ENCODE results near the gene TPCN1. TPM values are rescaled to one million over a fixed set of nuclear protein-coding genes. Genes with fewer than 3 reads are reported as not detected.

TPCN1 gene
- total RNA-seq (2021) (29.0 to 32.7 TPM (median 30.7 TPM) in 3 replicates), Bru-seq, nascent RNA (percentile 64 among the genes with signal in this experiment)
- long read RNA-seq, experiment 1, full-length matches to known transcripts: 26 of 72 reads
- long read RNA-seq, experiment 1, partial matches to known transcripts: 7 of 72 reads
- long read RNA-seq, experiment 1, other reads (novel, unspliced or antisense): 39 of 72 reads
- long read RNA-seq, experiment 2, partial matches to known transcripts: 5 of 23 reads
- long read RNA-seq, experiment 2, other reads (novel, unspliced or antisense): 18 of 23 reads
- long read RNA-seq, experiment 3, partial matches to known transcripts: 0 of 1 reads
- long read RNA-seq, experiment 3, other reads (novel, unspliced or antisense): 1 of 1 reads

DNA sequence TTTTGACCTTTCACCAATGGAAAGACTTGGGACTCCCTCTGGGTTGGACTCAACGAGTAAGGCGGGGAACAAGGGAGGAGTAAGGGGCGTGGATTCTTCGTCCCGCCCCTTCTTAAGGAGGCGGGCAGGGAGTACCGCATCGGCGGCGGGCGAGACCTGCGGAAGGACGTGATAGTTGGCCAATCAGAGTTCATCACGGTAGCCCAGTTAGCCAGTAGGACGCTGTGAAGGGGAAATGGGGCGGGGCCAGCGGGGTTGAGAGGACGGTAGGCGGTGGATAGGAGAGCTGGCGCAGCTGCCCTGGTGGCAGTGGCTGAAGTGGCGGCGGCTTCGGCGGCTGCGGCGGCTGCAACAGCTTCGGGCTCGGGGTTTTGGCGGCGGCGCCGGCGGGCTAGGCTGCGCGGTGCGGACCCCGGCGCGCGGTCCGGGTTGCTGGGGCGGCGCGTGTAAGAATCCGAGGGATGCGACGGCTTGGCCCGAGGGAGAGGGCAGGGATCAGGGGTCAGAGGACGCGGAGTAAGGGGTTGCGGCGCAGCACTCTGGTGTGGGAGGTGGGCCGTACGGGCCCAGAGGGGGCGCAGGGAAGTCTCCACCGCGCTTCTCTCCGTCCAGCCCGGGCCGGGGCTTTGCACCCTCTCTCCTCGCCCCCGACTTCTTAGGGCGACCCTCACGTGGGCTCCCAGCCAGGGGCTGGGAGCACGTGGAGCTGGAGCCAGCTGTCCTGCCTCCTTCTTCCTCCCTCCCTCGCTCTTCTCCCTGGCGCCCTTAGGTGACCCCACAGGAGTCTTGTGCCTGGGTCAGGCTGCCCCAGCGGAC lies at the start of gene TPCN1:
TPCN1 (plus strand) TSS at position 284 of the 816 bp plus-strand sequence. CDS start 5,389 bp downstream, outside the sequence.
- POLR2A ChIA-PET: interaction anchor here (0.6 to 1.9 kb wide), 6 partner anchors 9 to 114 kb away, joined by 3 to 6 read pairs (median 3); no protein-coding TSS in a partner anchor
- DNase-seq (ENCODE audit: low spot score) (peak; percentile 100), ATAC-seq (peak; percentile 93)
- Mint-ChIP-seq H3K36me3 (no peaks in the 10 kb centered on the region), H3K9me3 (no peaks in the 10 kb centered on the region), H3K27me3 (ENCODE audit: low read depth) (no peaks in the 10 kb centered on the region), H3K4me3 (peak within 1 kb of the TSS; percentile 85), H3K27ac (peak within 1 kb of the TSS; percentile 93), H3K4me1 (peaks cover 20% of the 10 kb centered on the region)
- CTCF ChIA-PET: interaction anchor here (1.1 to 1.9 kb wide), 8 partner anchors 12 to 646 kb away, joined by 3 to 16 read pairs (median 4); partner anchors contain the start of gene RASAL1
- TF ChIP-seq PRRX2 (CRISPR knock-in tag; IDR thresholded peaks at IDR 0.05): no peak
- TF ChIP-seq NR2C2 (CRISPR knock-in tag; IDR thresholded peaks at IDR 0.05): no peak
- peak; percentile 47; the same call in 1 of the 2 replicates for TF ChIP-seq ETV6 (CRISPR knock-in tag; IDR thresholded peaks at IDR 0.05)
- TF ChIP-seq TP53 (CRISPR knock-in tag; IDR thresholded peaks at IDR 0.05): no peak
- TF ChIP-seq NR3C1 (CRISPR knock-in tag; conservative IDR thresholded peaks at IDR 0.05; ENCODE audit: low read depth): no peak
- no peak for TF ChIP-seq OVOL2 (CRISPR knock-in tag; IDR thresholded peaks at IDR 0.05; ENCODE audit: borderline replicate concordance)
- no peak for TF ChIP-seq GTF2I (CRISPR knock-in tag; conservative IDR thresholded peaks at IDR 0.05)
- TF ChIP-seq, protein P1, sequence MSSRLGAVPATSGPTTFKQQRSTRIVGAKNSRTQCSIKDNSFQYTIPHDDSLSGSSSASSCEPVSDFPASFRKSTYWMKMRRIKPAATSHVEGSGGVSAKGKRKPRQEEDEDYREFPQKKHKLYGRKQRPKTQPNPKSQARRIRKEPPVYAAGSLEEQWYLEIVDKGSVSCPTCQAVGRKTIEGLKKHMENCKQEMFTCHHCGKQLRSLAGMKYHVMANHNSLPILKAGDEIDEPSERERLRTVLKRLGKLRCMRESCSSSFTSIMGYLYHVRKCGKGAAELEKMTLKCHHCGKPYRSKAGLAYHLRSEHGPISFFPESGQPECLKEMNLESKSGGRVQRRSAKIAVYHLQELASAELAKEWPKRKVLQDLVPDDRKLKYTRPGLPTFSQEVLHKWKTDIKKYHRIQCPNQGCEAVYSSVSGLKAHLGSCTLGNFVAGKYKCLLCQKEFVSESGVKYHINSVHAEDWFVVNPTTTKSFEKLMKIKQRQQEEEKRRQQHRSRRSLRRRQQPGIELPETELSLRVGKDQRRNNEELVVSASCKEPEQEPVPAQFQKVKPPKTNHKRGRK (CRISPR knock-in tag; IDR thresholded peaks at IDR 0.05; ENCODE audit: borderline replicate concordance): no peak
- TF ChIP-seq, protein P2, sequence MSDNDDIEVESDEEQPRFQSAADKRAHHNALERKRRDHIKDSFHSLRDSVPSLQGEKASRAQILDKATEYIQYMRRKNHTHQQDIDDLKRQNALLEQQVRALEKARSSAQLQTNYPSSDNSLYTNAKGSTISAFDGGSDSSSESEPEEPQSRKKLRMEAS (CRISPR knock-in tag; IDR thresholded peaks at IDR 0.05): peak; percentile 68
- TF ChIP-seq, protein P3, sequence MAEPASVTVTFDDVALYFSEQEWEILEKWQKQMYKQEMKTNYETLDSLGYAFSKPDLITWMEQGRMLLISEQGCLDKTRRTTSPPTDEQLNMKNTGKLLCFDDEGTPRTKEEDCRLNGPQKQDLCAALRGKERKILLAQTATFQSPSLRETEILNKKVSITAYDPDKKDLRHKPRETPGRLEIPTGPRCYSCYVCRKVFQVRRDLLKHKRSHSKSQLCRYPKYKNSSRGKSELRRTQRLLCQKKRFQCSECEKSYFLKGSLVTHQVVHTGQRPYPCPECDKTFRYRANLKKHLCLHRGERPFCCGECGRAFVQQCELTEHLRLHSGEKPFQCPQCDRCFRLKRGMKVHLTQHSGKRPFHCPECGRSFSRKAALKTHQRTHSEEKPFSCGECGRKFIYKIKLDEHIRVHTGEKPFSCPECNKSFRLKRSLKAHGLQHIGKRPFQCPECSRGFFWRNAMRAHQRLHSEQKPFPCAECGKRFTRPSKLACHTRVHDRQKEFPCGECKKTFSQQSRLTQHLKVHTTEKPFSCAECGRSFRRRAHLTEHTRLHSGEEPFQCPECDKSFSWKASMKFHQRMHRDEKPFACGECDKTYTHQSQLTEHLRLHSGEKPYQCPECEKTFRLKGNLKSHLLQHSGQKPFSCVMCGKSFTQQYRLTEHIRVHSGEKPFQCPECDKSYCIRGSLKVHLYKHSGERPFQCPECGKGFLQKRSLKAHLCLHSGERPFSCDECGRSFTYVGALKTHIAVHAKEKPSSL (CRISPR knock-in tag; conservative IDR thresholded peaks at IDR 0.05): no peak
- TF ChIP-seq, protein P4, sequence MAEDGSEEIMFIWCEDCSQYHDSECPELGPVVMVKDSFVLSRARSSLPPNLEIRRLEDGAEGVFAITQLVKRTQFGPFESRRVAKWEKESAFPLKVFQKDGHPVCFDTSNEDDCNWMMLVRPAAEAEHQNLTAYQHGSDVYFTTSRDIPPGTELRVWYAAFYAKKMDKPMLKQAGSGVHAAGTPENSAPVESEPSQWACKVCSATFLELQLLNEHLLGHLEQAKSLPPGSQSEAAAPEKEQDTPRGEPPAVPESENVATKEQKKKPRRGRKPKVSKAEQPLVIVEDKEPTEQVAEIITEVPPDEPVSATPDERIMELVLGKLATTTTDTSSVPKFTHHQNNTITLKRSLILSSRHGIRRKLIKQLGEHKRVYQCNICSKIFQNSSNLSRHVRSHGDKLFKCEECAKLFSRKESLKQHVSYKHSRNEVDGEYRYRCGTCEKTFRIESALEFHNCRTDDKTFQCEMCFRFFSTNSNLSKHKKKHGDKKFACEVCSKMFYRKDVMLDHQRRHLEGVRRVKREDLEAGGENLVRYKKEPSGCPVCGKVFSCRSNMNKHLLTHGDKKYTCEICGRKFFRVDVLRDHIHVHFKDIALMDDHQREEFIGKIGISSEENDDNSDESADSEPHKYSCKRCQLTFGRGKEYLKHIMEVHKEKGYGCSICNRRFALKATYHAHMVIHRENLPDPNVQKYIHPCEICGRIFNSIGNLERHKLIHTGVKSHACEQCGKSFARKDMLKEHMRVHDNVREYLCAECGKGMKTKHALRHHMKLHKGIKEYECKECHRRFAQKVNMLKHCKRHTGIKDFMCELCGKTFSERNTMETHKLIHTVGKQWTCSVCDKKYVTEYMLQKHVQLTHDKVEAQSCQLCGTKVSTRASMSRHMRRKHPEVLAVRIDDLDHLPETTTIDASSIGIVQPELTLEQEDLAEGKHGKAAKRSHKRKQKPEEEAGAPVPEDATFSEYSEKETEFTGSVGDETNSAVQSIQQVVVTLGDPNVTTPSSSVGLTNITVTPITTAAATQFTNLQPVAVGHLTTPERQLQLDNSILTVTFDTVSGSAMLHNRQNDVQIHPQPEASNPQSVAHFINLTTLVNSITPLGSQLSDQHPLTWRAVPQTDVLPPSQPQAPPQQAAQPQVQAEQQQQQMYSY (CRISPR knock-in tag; IDR thresholded peaks at IDR 0.05): no peak
- no peak for TF ChIP-seq ZNF138 (CRISPR knock-in tag; conservative IDR thresholded peaks at IDR 0.05)
- TF ChIP-seq, protein P5, sequence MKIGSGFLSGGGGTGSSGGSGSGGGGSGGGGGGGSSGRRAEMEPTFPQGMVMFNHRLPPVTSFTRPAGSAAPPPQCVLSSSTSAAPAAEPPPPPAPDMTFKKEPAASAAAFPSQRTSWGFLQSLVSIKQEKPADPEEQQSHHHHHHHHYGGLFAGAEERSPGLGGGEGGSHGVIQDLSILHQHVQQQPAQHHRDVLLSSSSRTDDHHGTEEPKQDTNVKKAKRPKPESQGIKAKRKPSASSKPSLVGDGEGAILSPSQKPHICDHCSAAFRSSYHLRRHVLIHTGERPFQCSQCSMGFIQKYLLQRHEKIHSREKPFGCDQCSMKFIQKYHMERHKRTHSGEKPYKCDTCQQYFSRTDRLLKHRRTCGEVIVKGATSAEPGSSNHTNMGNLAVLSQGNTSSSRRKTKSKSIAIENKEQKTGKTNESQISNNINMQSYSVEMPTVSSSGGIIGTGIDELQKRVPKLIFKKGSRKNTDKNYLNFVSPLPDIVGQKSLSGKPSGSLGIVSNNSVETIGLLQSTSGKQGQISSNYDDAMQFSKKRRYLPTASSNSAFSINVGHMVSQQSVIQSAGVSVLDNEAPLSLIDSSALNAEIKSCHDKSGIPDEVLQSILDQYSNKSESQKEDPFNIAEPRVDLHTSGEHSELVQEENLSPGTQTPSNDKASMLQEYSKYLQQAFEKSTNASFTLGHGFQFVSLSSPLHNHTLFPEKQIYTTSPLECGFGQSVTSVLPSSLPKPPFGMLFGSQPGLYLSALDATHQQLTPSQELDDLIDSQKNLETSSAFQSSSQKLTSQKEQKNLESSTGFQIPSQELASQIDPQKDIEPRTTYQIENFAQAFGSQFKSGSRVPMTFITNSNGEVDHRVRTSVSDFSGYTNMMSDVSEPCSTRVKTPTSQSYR (CRISPR knock-in tag; IDR thresholded peaks at IDR 0.05): no peak
- TF ChIP-seq, protein P6, sequence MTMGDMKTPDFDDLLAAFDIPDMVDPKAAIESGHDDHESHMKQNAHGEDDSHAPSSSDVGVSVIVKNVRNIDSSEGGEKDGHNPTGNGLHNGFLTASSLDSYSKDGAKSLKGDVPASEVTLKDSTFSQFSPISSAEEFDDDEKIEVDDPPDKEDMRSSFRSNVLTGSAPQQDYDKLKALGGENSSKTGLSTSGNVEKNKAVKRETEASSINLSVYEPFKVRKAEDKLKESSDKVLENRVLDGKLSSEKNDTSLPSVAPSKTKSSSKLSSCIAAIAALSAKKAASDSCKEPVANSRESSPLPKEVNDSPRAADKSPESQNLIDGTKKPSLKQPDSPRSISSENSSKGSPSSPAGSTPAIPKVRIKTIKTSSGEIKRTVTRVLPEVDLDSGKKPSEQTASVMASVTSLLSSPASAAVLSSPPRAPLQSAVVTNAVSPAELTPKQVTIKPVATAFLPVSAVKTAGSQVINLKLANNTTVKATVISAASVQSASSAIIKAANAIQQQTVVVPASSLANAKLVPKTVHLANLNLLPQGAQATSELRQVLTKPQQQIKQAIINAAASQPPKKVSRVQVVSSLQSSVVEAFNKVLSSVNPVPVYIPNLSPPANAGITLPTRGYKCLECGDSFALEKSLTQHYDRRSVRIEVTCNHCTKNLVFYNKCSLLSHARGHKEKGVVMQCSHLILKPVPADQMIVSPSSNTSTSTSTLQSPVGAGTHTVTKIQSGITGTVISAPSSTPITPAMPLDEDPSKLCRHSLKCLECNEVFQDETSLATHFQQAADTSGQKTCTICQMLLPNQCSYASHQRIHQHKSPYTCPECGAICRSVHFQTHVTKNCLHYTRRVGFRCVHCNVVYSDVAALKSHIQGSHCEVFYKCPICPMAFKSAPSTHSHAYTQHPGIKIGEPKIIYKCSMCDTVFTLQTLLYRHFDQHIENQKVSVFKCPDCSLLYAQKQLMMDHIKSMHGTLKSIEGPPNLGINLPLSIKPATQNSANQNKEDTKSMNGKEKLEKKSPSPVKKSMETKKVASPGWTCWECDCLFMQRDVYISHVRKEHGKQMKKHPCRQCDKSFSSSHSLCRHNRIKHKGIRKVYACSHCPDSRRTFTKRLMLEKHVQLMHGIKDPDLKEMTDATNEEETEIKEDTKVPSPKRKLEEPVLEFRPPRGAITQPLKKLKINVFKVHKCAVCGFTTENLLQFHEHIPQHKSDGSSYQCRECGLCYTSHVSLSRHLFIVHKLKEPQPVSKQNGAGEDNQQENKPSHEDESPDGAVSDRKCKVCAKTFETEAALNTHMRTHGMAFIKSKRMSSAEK (CRISPR knock-in tag; IDR thresholded peaks at IDR 0.05; ENCODE audit: borderline replicate concordance): no peak
- TF ChIP-seq, protein P7, sequence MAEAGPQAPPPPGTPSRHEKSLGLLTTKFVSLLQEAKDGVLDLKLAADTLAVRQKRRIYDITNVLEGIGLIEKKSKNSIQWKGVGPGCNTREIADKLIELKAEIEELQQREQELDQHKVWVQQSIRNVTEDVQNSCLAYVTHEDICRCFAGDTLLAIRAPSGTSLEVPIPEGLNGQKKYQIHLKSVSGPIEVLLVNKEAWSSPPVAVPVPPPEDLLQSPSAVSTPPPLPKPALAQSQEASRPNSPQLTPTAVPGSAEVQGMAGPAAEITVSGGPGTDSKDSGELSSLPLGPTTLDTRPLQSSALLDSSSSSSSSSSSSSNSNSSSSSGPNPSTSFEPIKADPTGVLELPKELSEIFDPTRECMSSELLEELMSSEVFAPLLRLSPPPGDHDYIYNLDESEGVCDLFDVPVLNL (CRISPR knock-in tag; IDR thresholded peaks at IDR 0.05; ENCODE audit: borderline replicate concordance, low read depth): no peak
- no peak for TF ChIP-seq ZNF219 (CRISPR knock-in tag; IDR thresholded peaks at IDR 0.05; ENCODE audit: borderline replicate concordance)
- TF ChIP-seq, protein P8, sequence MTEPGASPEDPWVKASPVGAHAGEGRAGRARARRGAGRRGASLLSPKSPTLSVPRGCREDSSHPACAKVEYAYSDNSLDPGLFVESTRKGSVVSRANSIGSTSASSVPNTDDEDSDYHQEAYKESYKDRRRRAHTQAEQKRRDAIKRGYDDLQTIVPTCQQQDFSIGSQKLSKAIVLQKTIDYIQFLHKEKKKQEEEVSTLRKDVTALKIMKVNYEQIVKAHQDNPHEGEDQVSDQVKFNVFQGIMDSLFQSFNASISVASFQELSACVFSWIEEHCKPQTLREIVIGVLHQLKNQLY (CRISPR knock-in tag; IDR thresholded peaks at IDR 0.05): no peak
